OCI-M1 (cell line): ENCODE data around the gene MRLN.

Experiments
- DNase-seq: peaks from one replicate; lab custom pipeline; 2025; lab: John Stamatoyannopoulos, UW

Gene MRLN

DNA sequence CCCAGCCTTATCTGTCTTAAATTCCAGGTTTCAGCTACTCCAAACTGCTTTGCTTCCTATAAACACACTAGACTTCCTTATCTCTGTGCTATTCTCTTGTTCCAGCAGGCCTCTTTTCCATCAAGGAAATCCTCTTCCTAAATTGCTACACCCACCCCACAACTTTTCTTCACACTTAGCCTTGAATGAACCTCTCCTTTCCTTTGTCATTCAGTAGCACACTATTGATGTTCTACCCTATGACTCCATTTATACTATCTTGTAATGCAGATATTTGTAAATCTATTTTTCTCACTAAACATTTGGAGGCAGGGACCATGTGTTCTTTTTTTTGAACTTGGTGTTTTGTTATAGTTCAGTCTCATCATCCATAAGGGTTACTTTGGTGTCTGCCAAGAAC, 47.3 kb downstream of the MRLN start:
- no peak for DNase-seq

DNA sequence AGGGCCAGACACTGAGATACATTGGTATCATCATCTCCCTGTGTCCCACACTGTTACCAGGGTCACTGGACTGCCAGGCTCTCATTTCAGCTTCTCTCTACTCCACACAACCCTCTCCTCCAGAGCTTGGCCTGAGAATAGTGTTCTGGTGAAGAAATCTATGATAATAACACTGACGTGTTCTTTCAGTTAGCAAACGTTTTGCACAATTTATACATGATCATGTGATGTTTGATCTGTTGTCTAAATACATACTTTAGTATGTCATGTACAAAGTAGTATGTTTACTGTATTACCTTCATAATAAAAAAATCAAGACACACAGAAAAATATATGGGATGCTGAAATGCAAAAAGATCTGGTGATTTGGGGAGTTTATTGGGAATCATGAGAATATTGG, 48.6 kb downstream of the MRLN start:
- DNase-seq, result no peak

DNA sequence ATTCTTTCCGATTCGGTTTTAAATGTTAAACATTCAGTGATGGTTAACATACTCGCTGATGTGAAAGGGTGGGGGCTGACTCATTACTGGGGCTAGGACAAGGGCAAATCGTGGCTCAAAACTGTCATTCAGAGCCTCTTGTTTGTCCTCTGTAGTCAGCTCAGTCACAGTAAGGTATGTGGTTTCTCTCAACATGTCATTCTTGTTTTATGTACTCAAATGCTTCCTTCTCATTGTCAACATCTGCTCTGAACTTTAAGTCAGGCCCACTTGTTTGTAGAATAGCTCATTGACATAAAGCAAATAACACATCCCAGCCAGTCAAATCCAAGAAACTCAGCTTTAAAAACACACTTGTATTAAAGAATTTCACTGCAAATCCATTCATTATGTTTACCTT, 50.9 kb downstream of the MRLN start:
- no peak for DNase-seq

DNA sequence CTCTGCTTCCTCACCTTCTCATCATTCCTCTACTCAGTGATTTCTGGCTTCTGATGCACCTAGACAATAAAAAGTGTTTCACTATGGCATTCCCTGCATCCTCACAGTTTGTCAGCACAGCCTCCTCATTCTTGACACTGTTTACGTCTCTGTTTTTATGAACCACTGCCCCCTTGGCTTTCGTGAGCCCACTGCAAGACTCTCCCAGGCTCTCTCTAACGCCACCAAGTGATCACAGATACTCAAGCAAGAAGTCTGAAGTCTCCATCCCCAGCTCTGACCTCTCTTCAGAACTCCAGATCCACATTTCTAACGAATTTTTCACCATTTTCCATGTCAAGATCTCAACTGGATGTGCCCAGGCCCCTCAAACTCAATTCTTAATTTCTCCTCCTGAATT, 52.5 kb downstream of the MRLN start:
- DNase-seq, result no peak

DNA sequence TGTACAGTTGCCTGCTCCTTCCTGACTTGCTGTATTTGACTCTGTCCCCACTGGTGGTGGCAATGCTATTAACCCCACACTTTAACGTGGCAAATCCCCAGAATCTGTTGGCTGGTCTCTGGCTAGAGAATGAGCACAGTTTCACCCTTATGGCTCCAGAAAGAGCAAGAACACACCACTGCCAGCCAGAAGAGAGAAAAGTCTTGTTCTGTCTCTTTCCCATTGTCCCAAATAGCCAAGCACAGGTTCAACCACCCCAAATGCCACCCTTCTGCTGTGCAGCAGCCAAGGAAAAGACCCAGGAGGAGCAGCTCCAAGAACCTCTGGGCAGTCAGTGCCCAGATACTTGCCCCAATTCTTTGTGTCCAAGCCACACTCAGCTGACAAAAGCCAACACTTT, 54.9 kb downstream of the MRLN start:
- no peak for DNase-seq

DNA sequence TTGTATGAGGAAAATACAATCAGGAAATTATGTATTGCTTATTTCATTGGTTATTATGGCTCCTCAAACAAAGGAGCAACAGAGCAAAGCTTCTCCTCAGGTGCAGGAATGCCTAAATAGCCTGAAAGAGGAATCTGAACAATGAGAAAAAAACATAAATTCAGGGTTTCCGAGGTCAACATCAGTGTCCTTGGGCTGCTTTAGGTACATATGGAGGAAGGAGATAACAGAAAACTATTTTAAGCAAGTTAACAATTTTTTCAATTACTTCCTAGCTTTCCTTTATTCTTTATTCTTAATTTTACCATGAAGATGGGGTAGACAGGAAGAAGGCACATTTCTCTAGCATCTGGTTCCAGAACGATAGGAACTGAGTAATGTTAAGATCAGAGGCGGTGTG, 57.6 kb downstream of the MRLN start:
- DNase-seq, result peak; percentile 22

DNA sequence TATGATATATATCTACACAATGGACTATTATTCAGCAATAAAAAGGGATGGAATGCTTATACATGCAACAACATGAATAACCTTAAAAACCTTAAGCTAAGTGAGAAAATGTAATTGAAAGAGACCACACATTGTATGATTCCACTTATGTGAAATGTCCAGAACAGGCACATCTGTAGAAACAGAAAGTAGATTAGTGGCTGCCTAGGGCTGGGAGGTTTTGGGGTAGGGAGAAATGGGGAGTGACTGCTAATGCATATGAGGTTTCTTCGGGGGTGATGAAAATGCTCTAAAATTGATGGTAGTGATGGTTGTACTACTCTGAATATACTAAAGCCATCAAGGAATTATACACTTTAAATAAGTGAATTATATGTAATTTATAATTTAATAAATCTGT, 58.3 kb downstream of the MRLN start:
- no peak for DNase-seq

DNA sequence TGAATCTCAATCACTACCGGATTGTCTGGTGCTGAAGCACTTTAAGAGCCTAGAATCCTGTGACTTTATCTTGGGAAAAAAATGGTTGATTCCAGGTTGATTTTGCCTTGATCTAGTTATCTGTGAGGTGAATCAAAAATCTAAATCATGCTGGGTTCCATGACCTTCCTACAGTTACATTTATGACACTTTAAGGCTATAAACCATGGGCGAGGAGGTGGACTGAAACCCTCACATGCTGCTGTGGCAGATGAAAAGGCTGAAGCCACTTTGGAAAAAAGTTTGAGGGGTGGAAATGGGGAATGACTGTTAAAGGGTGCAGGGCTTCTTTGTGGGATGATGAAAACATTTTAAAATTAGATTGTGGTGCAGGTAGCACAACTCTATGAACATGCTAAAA, 61.1 kb downstream of the MRLN start:
- no peak for DNase-seq

DNA sequence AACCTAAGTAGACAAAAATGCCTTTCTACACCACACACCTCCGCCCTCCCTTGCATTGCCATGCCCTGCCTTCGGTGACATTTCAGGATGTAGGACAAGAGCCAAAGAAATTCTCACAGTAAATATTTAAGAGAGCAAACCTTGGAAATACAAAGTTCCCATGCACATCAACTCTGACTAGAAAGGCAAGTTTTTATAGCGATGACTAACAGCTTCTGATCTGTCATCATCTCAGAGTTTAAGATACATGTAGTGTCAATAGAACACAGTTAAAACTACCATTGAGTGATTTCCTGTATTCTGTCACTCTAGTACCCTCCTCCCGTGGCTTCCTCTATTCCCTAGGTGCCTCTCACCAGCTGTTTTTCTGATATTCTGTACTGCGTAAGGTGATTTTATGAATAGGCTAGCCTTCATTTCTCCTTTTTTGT, 64.3 kb downstream of the MRLN start:
- DNase-seq, result no peak

DNA sequence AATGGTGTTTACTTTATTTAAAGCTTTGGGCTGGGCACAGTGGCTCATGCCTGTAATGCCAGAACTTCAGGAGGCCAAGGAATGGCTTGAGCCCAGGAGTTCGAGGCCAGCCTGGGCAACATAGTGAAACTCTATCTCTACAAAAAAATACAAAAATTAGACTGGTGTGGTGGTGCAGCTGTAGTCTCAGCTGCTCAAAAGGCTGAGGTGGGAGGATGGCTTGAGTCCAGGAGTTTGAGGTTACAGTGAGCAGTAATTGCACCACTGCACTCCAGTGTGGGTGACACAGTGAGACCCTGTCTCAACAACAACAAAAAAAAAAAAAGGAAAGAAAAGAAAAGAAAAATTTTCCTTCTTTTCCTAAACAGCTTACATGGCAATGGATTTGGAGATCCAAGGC, 65.6 kb downstream of the MRLN start:
- DNase-seq, result no peak
